ENCODE results near the gene TREML4. TPM values are rescaled to one million over a fixed set of nuclear protein-coding genes. Genes with fewer than 3 reads are reported as not detected.

The TREML4 gene
- total and polyA plus RNA-seq, 9 of the 15 experiments (the other 6 are each of a cell fraction or from before 2014, with no cell fraction given), result not detected

DNA sequence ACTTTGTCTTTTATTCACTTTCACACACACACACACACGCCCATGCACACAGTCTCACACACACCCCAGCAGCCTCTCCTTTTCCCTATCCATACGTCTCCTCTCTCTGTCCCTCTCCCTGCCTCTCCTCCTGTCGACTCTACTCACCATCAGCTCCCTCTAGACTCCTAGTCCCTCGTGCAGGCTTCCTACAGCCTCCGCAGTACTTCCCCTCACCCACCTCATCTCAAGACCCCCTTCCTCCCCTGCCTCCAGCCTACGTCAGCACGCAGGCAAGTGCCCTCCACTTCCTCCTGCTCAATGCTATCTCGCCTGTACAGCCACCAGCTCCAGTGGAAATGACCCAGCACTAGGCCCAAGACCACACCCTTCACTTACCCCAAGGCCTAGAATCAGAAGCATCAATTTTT, 26.4 kb upstream of the TREML4 start (continued):
- TF ChIP-seq SAP30 (IDR thresholded peaks at IDR 0.05; ENCODE audit: borderline replicate concordance, insufficient read depth, low read depth, low read length, poor library complexity, severe bottlenecking) (no peak), OTX1 (CRISPR knock-in tag; IDR thresholded peaks at IDR 0.05) (0 out of 2 replicates have a peak, but pooled peaks have one; percentile 34), ZNF57 (CRISPR knock-in tag; IDR thresholded peaks at IDR 0.05) (no peak), CTBP1 (IDR thresholded peaks at IDR 0.05; ENCODE audit: borderline replicate concordance) (0 out of 2 replicates have a peak, but pooled peaks have one; percentile 57), DNMT1 (IDR thresholded peaks at IDR 0.05) (no peak), NFXL1 (CRISPR knock-in tag; IDR thresholded peaks at IDR 0.05) (no peak), POU5F1 (IDR thresholded peaks at IDR 0.05; ENCODE audit: borderline replicate concordance, low read depth, low read length, partially characterized antibody) (no peak), XRCC3 (IDR thresholded peaks at IDR 0.05) (no peak), CHD1 (IDR thresholded peaks at IDR 0.05; ENCODE audit: low read length) (no peak), ZNF561 (CRISPR knock-in tag; conservative IDR thresholded peaks at IDR 0.05) (no peak), PTTG1 (tag; IDR thresholded peaks at IDR 0.05; ENCODE audit: low read depth) (no peak), NR4A1 (CRISPR knock-in tag; IDR thresholded peaks at IDR 0.05) (no peak), NR4A1 (tag; IDR thresholded peaks at IDR 0.05) (no peak), ZNF609 (CRISPR knock-in tag; IDR thresholded peaks at IDR 0.05; ENCODE audit: borderline replicate concordance) (no peak), HIVEP1 (CRISPR knock-in tag; IDR thresholded peaks at IDR 0.05) (no peak), BACH1 (tag; IDR thresholded peaks at IDR 0.05) (no peak), RAD51 (IDR thresholded peaks at IDR 0.05; ENCODE audit: borderline replicate concordance, low read depth) (no peak), ZBED1 (IDR thresholded peaks at IDR 0.05) (no peak)
- TF ChIP-seq, protein P1, sequence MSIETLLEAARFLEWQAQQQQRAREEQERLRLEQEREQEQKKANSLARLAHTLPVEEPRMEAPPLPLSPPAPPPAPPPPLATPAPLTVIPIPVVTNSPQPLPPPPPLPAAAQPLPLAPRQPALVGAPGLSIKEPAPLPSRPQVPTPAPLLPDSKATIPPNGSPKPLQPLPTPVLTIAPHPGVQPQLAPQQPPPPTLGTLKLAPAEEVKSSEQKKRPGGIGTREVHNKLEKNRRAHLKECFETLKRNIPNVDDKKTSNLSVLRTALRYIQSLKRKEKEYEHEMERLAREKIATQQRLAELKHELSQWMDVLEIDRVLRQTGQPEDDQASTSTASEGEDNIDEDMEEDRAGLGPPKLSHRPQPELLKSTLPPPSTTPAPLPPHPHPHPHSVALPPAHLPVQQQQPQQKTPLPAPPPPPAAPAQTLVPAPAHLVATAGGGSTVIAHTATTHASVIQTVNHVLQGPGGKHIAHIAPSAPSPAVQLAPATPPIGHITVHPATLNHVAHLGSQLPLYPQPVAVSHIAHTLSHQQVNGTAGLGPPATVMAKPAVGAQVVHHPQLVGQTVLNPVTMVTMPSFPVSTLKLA (conservative IDR thresholded peaks at IDR 0.05), result 0 out of 4 replicates have a peak, but pooled peaks of 1 of the 2 experiments have one; percentile 24
- TF ChIP-seq, protein P2, sequence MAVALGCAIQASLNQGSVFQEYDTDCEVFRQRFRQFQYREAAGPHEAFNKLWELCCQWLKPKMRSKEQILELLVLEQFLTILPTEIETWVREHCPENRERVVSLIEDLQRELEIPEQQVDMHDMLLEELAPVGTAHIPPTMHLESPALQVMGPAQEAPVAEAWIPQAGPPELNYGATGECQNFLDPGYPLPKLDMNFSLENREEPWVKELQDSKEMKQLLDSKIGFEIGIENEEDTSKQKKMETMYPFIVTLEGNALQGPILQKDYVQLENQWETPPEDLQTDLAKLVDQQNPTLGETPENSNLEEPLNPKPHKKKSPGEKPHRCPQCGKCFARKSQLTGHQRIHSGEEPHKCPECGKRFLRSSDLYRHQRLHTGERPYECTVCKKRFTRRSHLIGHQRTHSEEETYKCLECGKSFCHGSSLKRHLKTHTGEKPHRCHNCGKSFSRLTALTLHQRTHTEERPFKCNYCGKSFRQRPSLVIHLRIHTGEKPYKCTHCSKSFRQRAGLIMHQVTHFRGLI (CRISPR knock-in tag; IDR thresholded peaks at IDR 0.05), result no peak
